Effector memory CD8-positive, alpha-beta T cell (primary cell): Measurements from ENCODE around the gene CDH7.

Source experiments
- ATAC-seq: fragments of 150-1000 bp; cut with Tn5 transposase; replicated peaks from 2 replicates; pipeline ENCODE4 v1.10.0; 2021; ENCODE audit warnings: mild to moderate bottlenecking, moderate library complexity
- DNase-seq, 3 experiments: peaks; one replicate each; pipeline ENCODE4 v3.0.0; 2021
- H3K27ac Mint-ChIP-seq, 2 donors: one replicate each; pipeline ENCODE4 v1.8.0; 2022; ENCODE audit warnings: mild to moderate bottlenecking in 2 of 2, mixed read lengths in 2 of 2, moderate library complexity in 2 of 2
- H3K27me3 Mint-ChIP-seq, 2 donors: one replicate each; pipeline ENCODE4 v1.8.0; 2022; ENCODE audit warnings: mixed read lengths in 2 of 2
- H3K36me3 Mint-ChIP-seq: one replicate; pipeline ENCODE4 v1.8.0; 2022; ENCODE audit warnings: mild to moderate bottlenecking, moderate library complexity, mixed read lengths; ENCODE audit not compliant: insufficient read depth
- H3K4me1 Mint-ChIP-seq, 2 donors: one replicate each; pipeline ENCODE4 v1.8.0; 2022; ENCODE audit warnings: low read depth in 2 of 2, mixed read lengths in 2 of 2
- H3K4me3 Mint-ChIP-seq, 2 donors: one replicate each; pipeline ENCODE4 v1.8.0; 2022; ENCODE audit warnings: mild to moderate bottlenecking in 2 of 2, mixed read lengths in 2 of 2, moderate library complexity in 2 of 2
- H3K9me3 Mint-ChIP-seq, 2 donors: one replicate each; pipeline ENCODE4 v1.8.0; 2022; ENCODE audit warnings: mixed read lengths in 2 of 2
- total RNA-seq, 9 experiments: gene quantifications; one replicate each; lab custom pipeline; 2026; lab: John Stamatoyannopoulos, UW

The CDH7 gene
- 0 to 0.36 (median 0) reads per million in 9 experiments for total RNA-seq

GRCh38 chr18:65750389-65751154, at the start of gene CDH7:
TSS of gene CDH7 (plus strand) at chr18:65751012. CDS start at chr18:65762843, 11,831 bp downstream.
- Mint-ChIP-seq H3K27ac (no peak within 1 kb of the TSS), H3K4me1 (no peaks in the 10 kb centered on the region), H3K9me3 (peaks cover 0 to 10% of the 10 kb centered on the region in 2 donors), H3K36me3 (no peaks in the 10 kb centered on the region), H3K27me3 (no peaks in the 10 kb centered on the region), H3K4me3 (no peak within 1 kb of the TSS)
- no peak for DNase-seq
- no peak for ATAC-seq

- Mint-ChIP-seq H3K4me1 (no peaks in the 10 kb centered on the region), H3K27me3 (no peaks in the 10 kb centered on the region), H3K4me3 (no peak overlapping the region), H3K27ac (no peak overlapping the region), H3K36me3 (no peaks in the 10 kb centered on the region), H3K9me3 (peaks cover 6 to 15% of the 10 kb centered on the region in 2 donors)
- ATAC-seq (no peak), DNase-seq (no peak)
Observed at GRCh38 chr18:65704046-65704445, 46.8 kb upstream of the CDH7 start.

GRCh38 chr18:65706646-65707045, 44.2 kb upstream of the CDH7 start:
- no peaks in the 10 kb centered on the region for H3K36me3 Mint-ChIP-seq
- H3K27ac Mint-ChIP-seq, result no peak overlapping the region
- H3K9me3 Mint-ChIP-seq, result peaks cover 7 to 15% of the 10 kb centered on the region in 2 donors
- DNase-seq (no peak), ATAC-seq (no peak)
- H3K4me1 Mint-ChIP-seq, result no peaks in the 10 kb centered on the region
- no peaks in the 10 kb centered on the region for H3K27me3 Mint-ChIP-seq
- no peak overlapping the region for H3K4me3 Mint-ChIP-seq

GRCh38 chr18:65711493-65711892, 39.3 kb upstream of the CDH7 start:
- Mint-ChIP-seq H3K4me3 (no peak overlapping the region), H3K27ac (no peak overlapping the region), H3K36me3 (no peaks in the 10 kb centered on the region), H3K9me3 (peaks cover 8 to 15% of the 10 kb centered on the region in 2 donors), H3K4me1 (no peaks in the 10 kb centered on the region), H3K27me3 (no peaks in the 10 kb centered on the region)
- no peak for DNase-seq
- no peak for ATAC-seq

- Mint-ChIP-seq H3K27me3 (no peaks in the 10 kb centered on the region), H3K4me1 (no peaks in the 10 kb centered on the region), H3K36me3 (peaks cover 2% of the 10 kb centered on the region), H3K27ac (no peak overlapping the region), H3K9me3 (peaks cover 0 to 5% of the 10 kb centered on the region in 2 donors), H3K4me3 (no peak overlapping the region)
- ATAC-seq (no peak), DNase-seq (no peak)
Observed at GRCh38 chr18:65721619-65722018, 29.2 kb upstream of the CDH7 start.

- DNase-seq (no peak), ATAC-seq (no peak)
- no peak overlapping the region for H3K27ac Mint-ChIP-seq
- H3K36me3 Mint-ChIP-seq, result no peaks in the 10 kb centered on the region
- peaks cover 6 to 8% of the 10 kb centered on the region in 2 donors for H3K9me3 Mint-ChIP-seq
- no peaks in the 10 kb centered on the region for H3K4me1 Mint-ChIP-seq
- H3K4me3 Mint-ChIP-seq, result no peak overlapping the region
- no peaks in the 10 kb centered on the region for H3K27me3 Mint-ChIP-seq
Observed at GRCh38 chr18:65725251-65726050, 25.4 kb upstream of the CDH7 start.

GRCh38 chr18:65735155-65735554, 15.7 kb upstream of the CDH7 start:
- Mint-ChIP-seq H3K4me3 (no peak overlapping the region), H3K27me3 (no peaks in the 10 kb centered on the region), H3K9me3 (no peaks in the 10 kb centered on the region), H3K36me3 (no peaks in the 10 kb centered on the region), H3K4me1 (no peaks in the 10 kb centered on the region), H3K27ac (no peak overlapping the region)
- ATAC-seq (no peak), DNase-seq (no peak)

- no peak for DNase-seq
- no peak for ATAC-seq
- Mint-ChIP-seq H3K27ac (no peak overlapping the region), H3K9me3 (no peaks in the 10 kb centered on the region), H3K27me3 (no peaks in the 10 kb centered on the region), H3K36me3 (no peaks in the 10 kb centered on the region), H3K4me1 (no peaks in the 10 kb centered on the region), H3K4me3 (no peak overlapping the region)
Observed at GRCh38 chr18:65737471-65737955, 13.3 kb upstream of the CDH7 start.

GRCh38 chr18:65746936-65747335, 3.9 kb upstream of the CDH7 start:
- Mint-ChIP-seq H3K4me1 (no peaks in the 10 kb centered on the region), H3K9me3 (peaks cover 5 to 7% of the 10 kb centered on the region in 2 donors), H3K27me3 (no peaks in the 10 kb centered on the region), H3K27ac (no peak overlapping the region), H3K4me3 (no peak overlapping the region), H3K36me3 (no peaks in the 10 kb centered on the region)
- no peak for ATAC-seq
- DNase-seq, result no peak

GRCh38 chr18:65748321-65748720, 2.5 kb upstream of the CDH7 start:
- H3K4me3 Mint-ChIP-seq, result no peak overlapping the region
- no peaks in the 10 kb centered on the region for H3K4me1 Mint-ChIP-seq
- no peak overlapping the region for H3K27ac Mint-ChIP-seq
- no peak for ATAC-seq
- no peaks in the 10 kb centered on the region for H3K36me3 Mint-ChIP-seq
- no peak for DNase-seq
- no peaks in the 10 kb centered on the region for H3K27me3 Mint-ChIP-seq
- H3K9me3 Mint-ChIP-seq, result peaks cover 7 to 8% of the 10 kb centered on the region in 2 donors

GRCh38 chr18:65749841-65750240, 971 bp upstream of the CDH7 start:
- Mint-ChIP-seq H3K27me3 (no peaks in the 10 kb centered on the region), H3K27ac (no peak overlapping the region)
- ATAC-seq, result no peak

GRCh38 chr18:65751155-65752085, 608 bp downstream of the CDH7 start:
- no peaks in the 10 kb centered on the region for H3K4me1 Mint-ChIP-seq
- no peak overlapping the region for H3K27ac Mint-ChIP-seq
- H3K36me3 Mint-ChIP-seq, result no peaks in the 10 kb centered on the region
- DNase-seq (no peak), ATAC-seq (no peak)
- no peak overlapping the region for H3K4me3 Mint-ChIP-seq
- H3K9me3 Mint-ChIP-seq, result peaks cover 0 to 10% of the 10 kb centered on the region in 2 donors
- H3K27me3 Mint-ChIP-seq, result no peaks in the 10 kb centered on the region

More at GRCh38 chr18:65749841-65750240, 971 bp upstream of the CDH7 start:
- Mint-ChIP-seq H3K9me3 (peaks cover 3 to 10% of the 10 kb centered on the region in 2 donors), H3K4me1 (no peaks in the 10 kb centered on the region), H3K4me3 (no peak overlapping the region), H3K36me3 (no peaks in the 10 kb centered on the region)
- DNase-seq, result no peak
